Tibial nerve (tissue), 4 donors: ENCODE data around the gene IGHMBP2. TPM values are rescaled to one million over a fixed set of nuclear protein-coding genes. Genes with fewer than 3 reads are reported as not detected.

Experiments
- DNase-seq, 2 donors: peaks; one replicate each; pipeline ENCODE4 v3.0.0-alpha.2; 2019; ENCODE audit warnings: low spot score in 2 of 2
- H3K27ac ChIP-seq, 4 donors: fragments of 200-600 bp; sonication (generic) in 3 of 4; one replicate each; pipeline ENCODE4 v1.5.1; 2017 to 2019; ENCODE audit warnings: mild to moderate bottlenecking in 1 of 4
- H3K27me3 ChIP-seq, 2 donors: fragments of 200-600 bp; sonication (generic) in 1 of 2; one replicate each; pipeline versions ENCODE4 v1.5.1 to v1.6.0; 2017 to 2019
- H3K36me3 ChIP-seq, 3 donors: fragments of 200-600 bp; sonication (generic); one replicate each; pipeline ENCODE4 v1.5.1; 2018 to 2019
- H3K4me1 ChIP-seq, 4 donors: fragments of 200-600 bp; sonication (generic) in 3 of 4; one replicate each; pipeline ENCODE4 v1.5.1; 2017 to 2019
- H3K4me3 ChIP-seq, 4 donors: fragments of 200-600 bp; sonication (generic) in 3 of 4; one replicate each; pipeline ENCODE4 v1.5.1; 2017 to 2019; ENCODE audit warnings: mild to moderate bottlenecking in 1 of 4, moderate library complexity in 1 of 4
- H3K9me3 ChIP-seq, 4 donors: fragments of 200-600 bp; sonication (generic) in 3 of 4; one replicate each; pipeline ENCODE4 v1.5.1; 2017 to 2019
- CTCF ChIP-seq, 5 experiments: fragments of 200-600 bp in 3 of 5; fragments of 450-650 bp in 2 of 5; sonication (generic) in 3 of 5; IDR thresholded peaks; one replicate each; pipeline ENCODE4 v1.5.1; 2016 to 2019; ENCODE audit warnings: antibody characterized with exemption in 5 of 5, mild to moderate bottlenecking in 3 of 5, moderate library complexity in 2 of 5
- EP300 ChIP-seq, 2 donors: sonication (generic); formaldehyde crosslinking; IDR thresholded peaks; one replicate each; pipeline ENCODE4 v1.6.1; 2017; ENCODE audit warnings: antibody characterized with exemption in 2 of 2, mild to moderate bottlenecking in 1 of 2
- POLR2A ChIP-seq, 2 donors: fragments of 450-650 bp; IDR thresholded peaks; one replicate each; pipeline ENCODE4 v1.6.1; 2017; ENCODE audit warnings: antibody characterized with exemption in 2 of 2, mild to moderate bottlenecking in 2 of 2, moderate library complexity in 2 of 2
- WGBS, 2 donors: methylation state at CpG; one replicate each; pipeline ENCODE4 v1.1.5; 2018; 5-methylcytosine and 5-hydroxymethylcytosine counted together
- total RNA-seq, 4 donors: library from RNA; depleted of rRNA; stranded (reverse); fragments of >200 nt; gene quantifications; one replicate each; pipeline ENCODE4 v1.1.0, GENCODE V29; 2016

Gene IGHMBP2
- total RNA-seq, 4 donors from 2014 or later, result 12.9 to 29.4 (median 22.3) TPM

GRCh38 chr11:68963779-68964178 is 60.1 kb downstream of the IGHMBP2 start:
- WGBS, 2 donors, result 83% methylated on average over 3 of the region's 3 CpGs

DNA sequence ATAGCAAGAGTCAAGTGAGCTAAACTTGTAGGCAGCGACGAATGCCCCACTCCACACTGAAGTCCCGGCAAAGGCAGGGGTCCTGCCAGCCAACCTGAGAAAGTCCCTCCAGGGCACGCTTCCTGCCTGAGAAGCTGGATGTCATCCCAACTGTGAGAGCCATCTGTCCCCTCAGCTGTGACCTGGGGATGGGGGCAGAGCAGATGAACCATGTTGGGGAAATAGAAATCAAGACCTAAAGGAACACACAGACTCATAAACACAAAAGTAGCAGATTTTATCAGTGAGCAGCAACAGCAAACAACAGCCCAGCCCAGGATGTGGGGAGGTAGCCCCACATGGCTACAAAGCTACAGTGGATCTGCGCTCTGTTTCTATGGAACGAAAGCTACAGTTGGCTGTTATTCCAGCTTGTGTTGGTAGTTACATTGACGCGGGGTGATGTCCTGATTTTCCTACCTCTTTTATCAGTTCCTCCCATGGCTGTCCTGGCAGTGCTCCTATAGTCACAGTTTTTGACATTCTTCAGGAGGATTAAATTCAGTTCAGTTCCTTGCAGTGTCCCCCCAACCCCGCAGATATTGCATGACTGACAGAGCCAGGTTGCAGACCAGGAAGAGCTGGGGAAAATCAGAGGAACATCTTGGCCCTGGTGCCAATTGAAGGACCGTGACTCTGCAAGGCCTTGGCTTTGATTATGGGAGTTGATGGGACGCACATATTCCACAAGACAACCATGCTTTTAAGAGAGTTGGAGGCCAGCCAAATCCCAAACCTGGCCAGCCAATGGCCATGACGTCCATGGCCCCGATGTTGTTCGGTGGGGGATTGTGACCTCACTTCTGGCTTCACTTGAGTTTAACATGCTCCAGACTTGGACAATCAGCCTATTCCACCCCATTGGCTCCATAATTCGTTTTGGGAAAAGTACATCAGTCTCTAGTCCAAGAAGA is 62.5 kb downstream of the IGHMBP2 start:
- no peaks in the 10 kb centered on the region for H3K9me3 ChIP-seq
- DNase-seq, result no peak
- WGBS, 2 donors, result 81 to 83% methylated on average over 15 of the region's 15 CpGs
- no peak overlapping the region for H3K4me3 ChIP-seq
- no peaks in the 10 kb centered on the region for H3K4me1 ChIP-seq
- no peaks in the 10 kb centered on the region for H3K27me3 ChIP-seq
- H3K36me3 ChIP-seq, result no peaks in the 10 kb centered on the region
- no peak for TF ChIP-seq POLR2A (IDR thresholded peaks at IDR 0.05)
- no peak for TF ChIP-seq CTCF (IDR thresholded peaks at IDR 0.05)
- TF ChIP-seq EP300 (IDR thresholded peaks at IDR 0.05), result no peak
- H3K27ac ChIP-seq, result no peak overlapping the region

More at GRCh38 chr11:68963779-68964178, 60.1 kb downstream of the IGHMBP2 start:
- no peak overlapping the region for H3K27ac ChIP-seq
- no peaks in the 10 kb centered on the region for H3K9me3 ChIP-seq
- H3K36me3 ChIP-seq, result no peaks in the 10 kb centered on the region
- no peak for DNase-seq
- no peaks in the 10 kb centered on the region for H3K4me1 ChIP-seq
- TF ChIP-seq CTCF (IDR thresholded peaks at IDR 0.05), result no peak
- TF ChIP-seq POLR2A (IDR thresholded peaks at IDR 0.05), result no peak
- TF ChIP-seq EP300 (IDR thresholded peaks at IDR 0.05), result no peak
- no peak overlapping the region for H3K4me3 ChIP-seq
- H3K27me3 ChIP-seq, result no peaks in the 10 kb centered on the region

GRCh38 chr11:68966894-68967780 is 63.4 kb downstream of the IGHMBP2 start:
- 79 to 86% methylated on average over 9 of the region's 9 CpGs for WGBS, 2 donors
- TF ChIP-seq CTCF (IDR thresholded peaks at IDR 0.05) (no peak), POLR2A (IDR thresholded peaks at IDR 0.05) (no peak), EP300 (IDR thresholded peaks at IDR 0.05) (no peak)
- Histone ChIP-seq H3K36me3 (no peaks in the 10 kb centered on the region), H3K9me3 (no peaks in the 10 kb centered on the region), H3K4me3 (no peak overlapping the region), H3K4me1 (no peaks in the 10 kb centered on the region), H3K27me3 (no peaks in the 10 kb centered on the region), H3K27ac (no peak overlapping the region)
- DNase-seq, result no peak

- H3K9me3 ChIP-seq, result no peaks in the 10 kb centered on the region
- 70 to 71% methylated on average over 29 of the region's 29 CpGs for WGBS, 2 donors
- H3K27ac ChIP-seq, result no peak overlapping the region
- no peak for DNase-seq
- H3K4me1 ChIP-seq, result peaks cover 0 to 5% (median 0%) of the 10 kb centered on the region in 4 donors
- TF ChIP-seq CTCF (IDR thresholded peaks at IDR 0.05) (no peak), EP300 (IDR thresholded peaks at IDR 0.05) (no peak), POLR2A (IDR thresholded peaks at IDR 0.05) (no peak)
- H3K36me3 ChIP-seq, result no peaks in the 10 kb centered on the region
- no peak overlapping the region for H3K4me3 ChIP-seq
- H3K27me3 ChIP-seq, result no peaks in the 10 kb centered on the region
Measured at GRCh38 chr11:68968306-68969250, 64.9 kb downstream of the IGHMBP2 start.
